WTC11 (cell line): ENCODE results near the gene PRR35. TPM values are rescaled to one million over a fixed set of nuclear protein-coding genes. Genes with fewer than 3 reads are reported as not detected.

Experiments
- ATAC-seq: fragments of 200-7000 bp; cut with Tn5 transposase; 2 replicates; pipeline ENCODE4 v1.10.0; 2021; ENCODE audit warnings: mild to moderate bottlenecking, moderate library complexity
- CTCF ChIA-PET: fragments of 300-600 bp; sonication (Branson Sonifier 250); formaldehyde crosslinking; loops from one replicate; lab custom pipeline; 2021; ENCODE audit warnings: antibody characterized with exemption; lab: Charles Lee
- POLR2A ChIA-PET: fragments of 350-600 bp; sonication (Branson Sonifier 250); formaldehyde crosslinking; loops from one replicate; lab custom pipeline; 2021; ENCODE audit warnings: antibody characterized with exemption; lab: Charles Lee
- DNase-seq: peaks from one replicate; pipeline ENCODE4 v3.0.0; 2021; ENCODE audit warnings: low spot score
- H3K27ac Mint-ChIP-seq: 2 replicates; pipeline ENCODE4 v1.8.0; 2021; ENCODE audit warnings: mixed read lengths
- H3K27me3 Mint-ChIP-seq: 2 replicates; pipeline ENCODE4 v1.8.0; 2021; ENCODE audit warnings: low read depth, mild to moderate bottlenecking, moderate library complexity, mixed read lengths
- H3K36me3 Mint-ChIP-seq: 2 replicates; pipeline ENCODE4 v1.8.0; 2021; ENCODE audit warnings: mixed read lengths
- H3K4me1 Mint-ChIP-seq: 2 replicates; pipeline ENCODE4 v1.8.0; 2022; ENCODE audit warnings: mixed read lengths
- H3K4me3 Mint-ChIP-seq: 2 replicates; pipeline ENCODE4 v1.8.0; 2021; ENCODE audit warnings: mild to moderate bottlenecking, moderate library complexity, mixed read lengths
- H3K9me3 Mint-ChIP-seq: 2 replicates; pipeline ENCODE4 v1.8.0; 2021; ENCODE audit warnings: mixed read lengths
- ELF4 ChIP-seq: sonication (generic); formaldehyde crosslinking; IDR thresholded peaks from 2 replicates; pipeline ENCODE4 v1.8.1; 2022; ENCODE audit warnings: low read depth, mild to moderate bottlenecking, moderate library complexity, missing genetic modification reagents
- HMGA2 ChIP-seq: fragments of 250-450 bp; sonication (Bioruptor Pico); IDR thresholded peaks from 2 replicates; pipeline ENCODE4 v1.4.0; 2021; ENCODE audit warnings: mild to moderate bottlenecking, moderate library complexity
- IRF2 ChIP-seq: sonication (generic); formaldehyde crosslinking; IDR thresholded peaks from 2 replicates; pipeline ENCODE4 v1.8.0; 2022; ENCODE audit warnings: low read depth, missing genetic modification reagents, borderline replicate concordance
- OVOL2 ChIP-seq: fragments of 250-450 bp; sonication (Bioruptor Pico); IDR thresholded peaks from 2 replicates; pipeline ENCODE4 v1.9.0; 2021; ENCODE audit warnings: mild to moderate bottlenecking, borderline replicate concordance
- SOX15 ChIP-seq: fragments of 250-450 bp; sonication (Bioruptor Pico); IDR thresholded peaks from 2 replicates; pipeline ENCODE4 v1.9.0; 2021; ENCODE audit warnings: mild to moderate bottlenecking
- TP53 ChIP-seq: sonication (generic); formaldehyde crosslinking; IDR thresholded peaks from 2 replicates; pipeline ENCODE4 v1.8.1; 2023; ENCODE audit warnings: mild to moderate bottlenecking, missing genetic modification reagents
- total RNA-seq: library from RNA; stranded (reverse); gene quantifications from 3 replicates; pipeline ENCODE4 v1.2.3, GENCODE V29; 2021
- TF ChIP-seq, protein P1 (sequence below): sonication (generic); formaldehyde crosslinking; IDR thresholded peaks from 2 replicates; pipeline ENCODE4 v1.8.0; 2022; ENCODE audit warnings: mild to moderate bottlenecking, missing genetic modification reagents
- TF ChIP-seq, protein P2 (sequence below): fragments of 250-450 bp; sonication (Bioruptor Pico); IDR thresholded peaks from 2 replicates; pipeline ENCODE4 v1.9.0; 2021; ENCODE audit warnings: mild to moderate bottlenecking
- TF ChIP-seq, protein P3 (sequence below): sonication (generic); formaldehyde crosslinking; IDR thresholded peaks from 2 replicates; pipeline ENCODE4 v1.8.0; 2023; ENCODE audit warnings: missing genetic modification reagents
- TF ChIP-seq, protein P4 (sequence below): sonication (generic); formaldehyde crosslinking; IDR thresholded peaks from 2 replicates; pipeline ENCODE4 v1.8.1; 2023; ENCODE audit warnings: mild to moderate bottlenecking, missing genetic modification reagents, moderate library complexity
- TF ChIP-seq, protein P5 (sequence below): sonication (generic); formaldehyde crosslinking; conservative IDR thresholded peaks from 2 replicates; pipeline ENCODE4 v1.8.1; 2023; ENCODE audit warnings: mild to moderate bottlenecking, low read depth, missing genetic modification reagents, moderate library complexity
- TF ChIP-seq, protein P6 (sequence below): fragments of 250-450 bp; sonication (Bioruptor Pico); IDR thresholded peaks from 2 replicates; pipeline ENCODE4 v1.8.0; 2021; ENCODE audit warnings: mild to moderate bottlenecking
- TF ChIP-seq, protein P7 (sequence below): sonication (generic); formaldehyde crosslinking; IDR thresholded peaks from 2 replicates; pipeline ENCODE4 v1.8.1; 2023; ENCODE audit warnings: mild to moderate bottlenecking, missing genetic modification reagents, borderline replicate concordance
- TF ChIP-seq, protein P8 (sequence below): sonication (generic); formaldehyde crosslinking; IDR thresholded peaks from 2 replicates; pipeline ENCODE4 v1.8.1; 2022; ENCODE audit warnings: mild to moderate bottlenecking, moderate library complexity, missing genetic modification reagents

PRR35 gene
- total RNA-seq, 1 experiment from 2014 or later, result 0.72 TPM

DNA sequence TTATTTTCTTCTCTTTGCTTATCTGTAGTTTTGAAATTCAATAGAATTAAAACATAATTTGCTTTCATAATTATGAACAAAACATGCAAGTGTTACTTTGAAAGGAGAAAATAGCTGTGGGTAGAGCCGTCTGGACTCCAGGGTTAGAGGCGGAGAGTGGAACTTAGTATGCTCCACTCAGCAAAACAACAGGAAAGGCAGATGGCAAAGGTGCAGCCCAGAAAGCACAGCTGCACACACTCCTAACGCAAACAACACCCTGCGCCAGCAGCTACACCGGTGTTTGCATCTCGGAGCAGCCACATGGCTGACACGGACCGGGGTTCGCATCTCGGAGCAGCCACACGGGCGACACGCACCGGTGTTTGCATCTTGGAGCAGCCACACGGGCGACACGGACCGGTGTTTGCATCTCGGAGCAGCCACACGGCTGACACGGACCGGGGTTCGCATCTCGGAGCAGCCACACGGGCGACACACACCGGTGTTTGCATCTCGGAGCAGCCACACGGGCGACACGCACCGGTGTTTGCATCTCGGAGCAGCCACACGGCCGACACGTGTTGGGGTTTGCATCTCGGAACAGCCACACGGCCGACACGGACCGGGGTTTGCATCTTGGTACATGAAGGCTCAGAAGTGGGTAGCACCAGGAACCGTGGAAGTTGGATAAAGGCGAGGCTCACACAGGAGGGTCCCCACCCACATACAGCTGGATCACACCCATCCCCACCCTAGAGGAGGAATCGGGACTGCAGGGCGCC, 44.8 kb upstream of the PRR35 start:
- POLR2A ChIA-PET, result no interaction called here
- CTCF ChIA-PET, result interaction anchor here (1.0 to 1.1 kb wide), 2 partner anchors 28 to 124 kb away, joined by 3 read pairs; no protein-coding TSS in a partner anchor
- TF ChIP-seq OVOL2 (CRISPR knock-in tag) (no peak), HMGA2 (no peak), IRF2 (no peak), ELF4 (CRISPR knock-in tag) (no peak), SOX15 (CRISPR knock-in tag) (no peak), TP53 (CRISPR knock-in tag) (no peak)
- TF ChIP-seq, protein P1, sequence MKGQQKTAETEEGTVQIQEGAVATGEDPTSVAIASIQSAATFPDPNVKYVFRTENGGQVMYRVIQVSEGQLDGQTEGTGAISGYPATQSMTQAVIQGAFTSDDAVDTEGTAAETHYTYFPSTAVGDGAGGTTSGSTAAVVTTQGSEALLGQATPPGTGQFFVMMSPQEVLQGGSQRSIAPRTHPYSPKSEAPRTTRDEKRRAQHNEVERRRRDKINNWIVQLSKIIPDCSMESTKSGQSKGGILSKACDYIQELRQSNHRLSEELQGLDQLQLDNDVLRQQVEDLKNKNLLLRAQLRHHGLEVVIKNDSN (CRISPR knock-in tag), result no peak
- TF ChIP-seq, protein P2, sequence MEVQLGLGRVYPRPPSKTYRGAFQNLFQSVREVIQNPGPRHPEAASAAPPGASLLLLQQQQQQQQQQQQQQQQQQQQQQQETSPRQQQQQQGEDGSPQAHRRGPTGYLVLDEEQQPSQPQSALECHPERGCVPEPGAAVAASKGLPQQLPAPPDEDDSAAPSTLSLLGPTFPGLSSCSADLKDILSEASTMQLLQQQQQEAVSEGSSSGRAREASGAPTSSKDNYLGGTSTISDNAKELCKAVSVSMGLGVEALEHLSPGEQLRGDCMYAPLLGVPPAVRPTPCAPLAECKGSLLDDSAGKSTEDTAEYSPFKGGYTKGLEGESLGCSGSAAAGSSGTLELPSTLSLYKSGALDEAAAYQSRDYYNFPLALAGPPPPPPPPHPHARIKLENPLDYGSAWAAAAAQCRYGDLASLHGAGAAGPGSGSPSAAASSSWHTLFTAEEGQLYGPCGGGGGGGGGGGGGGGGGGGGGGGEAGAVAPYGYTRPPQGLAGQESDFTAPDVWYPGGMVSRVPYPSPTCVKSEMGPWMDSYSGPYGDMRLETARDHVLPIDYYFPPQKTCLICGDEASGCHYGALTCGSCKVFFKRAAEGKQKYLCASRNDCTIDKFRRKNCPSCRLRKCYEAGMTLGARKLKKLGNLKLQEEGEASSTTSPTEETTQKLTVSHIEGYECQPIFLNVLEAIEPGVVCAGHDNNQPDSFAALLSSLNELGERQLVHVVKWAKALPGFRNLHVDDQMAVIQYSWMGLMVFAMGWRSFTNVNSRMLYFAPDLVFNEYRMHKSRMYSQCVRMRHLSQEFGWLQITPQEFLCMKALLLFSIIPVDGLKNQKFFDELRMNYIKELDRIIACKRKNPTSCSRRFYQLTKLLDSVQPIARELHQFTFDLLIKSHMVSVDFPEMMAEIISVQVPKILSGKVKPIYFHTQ (CRISPR knock-in tag), result no peak
- TF ChIP-seq, protein P3, sequence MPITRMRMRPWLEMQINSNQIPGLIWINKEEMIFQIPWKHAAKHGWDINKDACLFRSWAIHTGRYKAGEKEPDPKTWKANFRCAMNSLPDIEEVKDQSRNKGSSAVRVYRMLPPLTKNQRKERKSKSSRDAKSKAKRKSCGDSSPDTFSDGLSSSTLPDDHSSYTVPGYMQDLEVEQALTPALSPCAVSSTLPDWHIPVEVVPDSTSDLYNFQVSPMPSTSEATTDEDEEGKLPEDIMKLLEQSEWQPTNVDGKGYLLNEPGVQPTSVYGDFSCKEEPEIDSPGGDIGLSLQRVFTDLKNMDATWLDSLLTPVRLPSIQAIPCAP (CRISPR knock-in tag), result no peak
- TF ChIP-seq, protein P4, sequence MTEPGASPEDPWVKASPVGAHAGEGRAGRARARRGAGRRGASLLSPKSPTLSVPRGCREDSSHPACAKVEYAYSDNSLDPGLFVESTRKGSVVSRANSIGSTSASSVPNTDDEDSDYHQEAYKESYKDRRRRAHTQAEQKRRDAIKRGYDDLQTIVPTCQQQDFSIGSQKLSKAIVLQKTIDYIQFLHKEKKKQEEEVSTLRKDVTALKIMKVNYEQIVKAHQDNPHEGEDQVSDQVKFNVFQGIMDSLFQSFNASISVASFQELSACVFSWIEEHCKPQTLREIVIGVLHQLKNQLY (CRISPR knock-in tag), result no peak
- TF ChIP-seq, protein P5, sequence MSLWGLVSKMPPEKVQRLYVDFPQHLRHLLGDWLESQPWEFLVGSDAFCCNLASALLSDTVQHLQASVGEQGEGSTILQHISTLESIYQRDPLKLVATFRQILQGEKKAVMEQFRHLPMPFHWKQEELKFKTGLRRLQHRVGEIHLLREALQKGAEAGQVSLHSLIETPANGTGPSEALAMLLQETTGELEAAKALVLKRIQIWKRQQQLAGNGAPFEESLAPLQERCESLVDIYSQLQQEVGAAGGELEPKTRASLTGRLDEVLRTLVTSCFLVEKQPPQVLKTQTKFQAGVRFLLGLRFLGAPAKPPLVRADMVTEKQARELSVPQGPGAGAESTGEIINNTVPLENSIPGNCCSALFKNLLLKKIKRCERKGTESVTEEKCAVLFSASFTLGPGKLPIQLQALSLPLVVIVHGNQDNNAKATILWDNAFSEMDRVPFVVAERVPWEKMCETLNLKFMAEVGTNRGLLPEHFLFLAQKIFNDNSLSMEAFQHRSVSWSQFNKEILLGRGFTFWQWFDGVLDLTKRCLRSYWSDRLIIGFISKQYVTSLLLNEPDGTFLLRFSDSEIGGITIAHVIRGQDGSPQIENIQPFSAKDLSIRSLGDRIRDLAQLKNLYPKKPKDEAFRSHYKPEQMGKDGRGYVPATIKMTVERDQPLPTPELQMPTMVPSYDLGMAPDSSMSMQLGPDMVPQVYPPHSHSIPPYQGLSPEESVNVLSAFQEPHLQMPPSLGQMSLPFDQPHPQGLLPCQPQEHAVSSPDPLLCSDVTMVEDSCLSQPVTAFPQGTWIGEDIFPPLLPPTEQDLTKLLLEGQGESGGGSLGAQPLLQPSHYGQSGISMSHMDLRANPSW (CRISPR knock-in tag), result no peak

DNA sequence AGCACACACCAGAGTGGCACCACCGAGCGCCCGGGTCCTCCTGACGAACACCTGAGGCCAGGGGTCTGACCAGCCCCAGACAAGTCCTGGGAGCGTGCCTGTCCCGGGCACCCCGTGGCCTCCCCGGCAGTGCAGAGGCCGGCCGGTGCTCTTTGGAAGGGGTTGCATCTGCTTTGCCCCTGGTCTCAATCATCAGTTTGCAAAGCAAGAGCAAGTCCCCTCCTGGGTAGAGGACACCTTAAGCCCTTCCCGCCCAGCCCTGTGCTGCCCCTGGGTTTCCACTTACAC, 44.3 kb upstream of the PRR35 start:
- no peak for DNase-seq
- no peaks in the 10 kb centered on the region for H3K9me3 Mint-ChIP-seq
- no peak overlapping the region for H3K4me3 Mint-ChIP-seq
- H3K27ac Mint-ChIP-seq, result no peak overlapping the region
- H3K4me1 Mint-ChIP-seq, result no peaks in the 10 kb centered on the region
- H3K27me3 Mint-ChIP-seq, result no peaks in the 10 kb centered on the region
- CTCF ChIA-PET, result no interaction called here
- H3K36me3 Mint-ChIP-seq, result peaks cover 2% of the 10 kb centered on the region; the same call in 1 of the 2 replicates
- no peak for ATAC-seq
- POLR2A ChIA-PET, result no interaction called here
- TF ChIP-seq, protein P6, sequence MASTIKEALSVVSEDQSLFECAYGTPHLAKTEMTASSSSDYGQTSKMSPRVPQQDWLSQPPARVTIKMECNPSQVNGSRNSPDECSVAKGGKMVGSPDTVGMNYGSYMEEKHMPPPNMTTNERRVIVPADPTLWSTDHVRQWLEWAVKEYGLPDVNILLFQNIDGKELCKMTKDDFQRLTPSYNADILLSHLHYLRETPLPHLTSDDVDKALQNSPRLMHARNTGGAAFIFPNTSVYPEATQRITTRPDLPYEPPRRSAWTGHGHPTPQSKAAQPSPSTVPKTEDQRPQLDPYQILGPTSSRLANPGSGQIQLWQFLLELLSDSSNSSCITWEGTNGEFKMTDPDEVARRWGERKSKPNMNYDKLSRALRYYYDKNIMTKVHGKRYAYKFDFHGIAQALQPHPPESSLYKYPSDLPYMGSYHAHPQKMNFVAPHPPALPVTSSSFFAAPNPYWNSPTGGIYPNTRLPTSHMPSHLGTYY, result no peak
- TF ChIP-seq, protein P7, sequence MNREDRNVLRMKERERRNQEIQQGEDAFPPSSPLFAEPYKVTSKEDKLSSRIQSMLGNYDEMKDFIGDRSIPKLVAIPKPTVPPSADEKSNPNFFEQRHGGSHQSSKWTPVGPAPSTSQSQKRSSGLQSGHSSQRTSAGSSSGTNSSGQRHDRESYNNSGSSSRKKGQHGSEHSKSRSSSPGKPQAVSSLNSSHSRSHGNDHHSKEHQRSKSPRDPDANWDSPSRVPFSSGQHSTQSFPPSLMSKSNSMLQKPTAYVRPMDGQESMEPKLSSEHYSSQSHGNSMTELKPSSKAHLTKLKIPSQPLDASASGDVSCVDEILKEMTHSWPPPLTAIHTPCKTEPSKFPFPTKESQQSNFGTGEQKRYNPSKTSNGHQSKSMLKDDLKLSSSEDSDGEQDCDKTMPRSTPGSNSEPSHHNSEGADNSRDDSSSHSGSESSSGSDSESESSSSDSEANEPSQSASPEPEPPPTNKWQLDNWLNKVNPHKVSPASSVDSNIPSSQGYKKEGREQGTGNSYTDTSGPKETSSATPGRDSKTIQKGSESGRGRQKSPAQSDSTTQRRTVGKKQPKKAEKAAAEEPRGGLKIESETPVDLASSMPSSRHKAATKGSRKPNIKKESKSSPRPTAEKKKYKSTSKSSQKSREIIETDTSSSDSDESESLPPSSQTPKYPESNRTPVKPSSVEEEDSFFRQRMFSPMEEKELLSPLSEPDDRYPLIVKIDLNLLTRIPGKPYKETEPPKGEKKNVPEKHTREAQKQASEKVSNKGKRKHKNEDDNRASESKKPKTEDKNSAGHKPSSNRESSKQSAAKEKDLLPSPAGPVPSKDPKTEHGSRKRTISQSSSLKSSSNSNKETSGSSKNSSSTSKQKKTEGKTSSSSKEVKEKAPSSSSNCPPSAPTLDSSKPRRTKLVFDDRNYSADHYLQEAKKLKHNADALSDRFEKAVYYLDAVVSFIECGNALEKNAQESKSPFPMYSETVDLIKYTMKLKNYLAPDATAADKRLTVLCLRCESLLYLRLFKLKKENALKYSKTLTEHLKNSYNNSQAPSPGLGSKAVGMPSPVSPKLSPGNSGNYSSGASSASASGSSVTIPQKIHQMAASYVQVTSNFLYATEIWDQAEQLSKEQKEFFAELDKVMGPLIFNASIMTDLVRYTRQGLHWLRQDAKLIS (CRISPR knock-in tag), result no peak
- TF ChIP-seq, protein P8, sequence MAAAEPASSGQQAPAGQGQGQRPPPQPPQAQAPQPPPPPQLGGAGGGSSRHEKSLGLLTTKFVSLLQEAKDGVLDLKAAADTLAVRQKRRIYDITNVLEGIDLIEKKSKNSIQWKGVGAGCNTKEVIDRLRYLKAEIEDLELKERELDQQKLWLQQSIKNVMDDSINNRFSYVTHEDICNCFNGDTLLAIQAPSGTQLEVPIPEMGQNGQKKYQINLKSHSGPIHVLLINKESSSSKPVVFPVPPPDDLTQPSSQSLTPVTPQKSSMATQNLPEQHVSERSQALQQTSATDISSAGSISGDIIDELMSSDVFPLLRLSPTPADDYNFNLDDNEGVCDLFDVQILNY (CRISPR knock-in tag), result no peak
- TF ChIP-seq, protein P5 (CRISPR knock-in tag), result no peak

More for the DNA sequence above, 44.8 kb upstream of the PRR35 start:
- no peak for ATAC-seq
- Mint-ChIP-seq H3K4me3 (no peak overlapping the region), H3K27me3 (no peaks in the 10 kb centered on the region), H3K27ac (no peak overlapping the region), H3K9me3 (no peaks in the 10 kb centered on the region), H3K36me3 (peaks cover 4% of the 10 kb centered on the region; the same call in 1 of the 2 replicates), H3K4me1 (no peaks in the 10 kb centered on the region)
- DNase-seq, result no peak
